ENCODE results near the gene ARAP2.

DNA sequence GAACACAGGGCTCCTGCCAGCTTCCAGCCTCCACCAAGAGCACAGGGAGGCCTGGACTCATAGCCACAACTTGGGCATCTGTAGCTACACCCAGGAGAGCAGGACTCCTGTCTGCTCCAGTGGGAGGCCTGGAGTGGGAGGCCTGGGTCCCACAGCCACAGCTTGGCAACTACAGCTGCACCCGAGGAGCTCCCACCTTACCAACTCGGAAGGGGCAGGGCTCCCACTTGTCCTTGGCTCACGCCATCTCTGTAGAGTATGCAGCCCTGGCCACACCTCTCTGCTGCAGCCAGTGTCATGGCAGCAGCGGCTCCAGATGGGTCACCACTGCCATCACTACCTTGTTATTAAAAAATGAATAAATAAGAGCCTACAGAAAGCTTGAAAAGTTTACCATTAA, 45.5 kb downstream of the ARAP2 start:
- TF ChIP-seq CTCF (IDR thresholded peaks at IDR 0.05; ENCODE audit: poor library complexity) = no peak
- no peak for TF ChIP-seq EZH2 (IDR thresholded peaks at IDR 0.05; ENCODE audit: borderline replicate concordance)
